HG03457 (cell line): Measurements from ENCODE around the gene METAP1D.
"Not testable (repeated sequence)": the region's sequence is repeated elsewhere in the genome, so short reads cannot be mapped to it uniquely, and the experiment has no call there.

Experiments used
- ATAC-seq: cut with Tn5 transposase; IDR thresholded peaks from one replicate; pipeline ENCODE4 v1.9.1; 2021; ENCODE audit warnings: moderate number of reproducible peaks; ENCODE audit not compliant: unreplicated experiment

The METAP1D gene

GRCh38 chr2:172047566-172048507 is 48.1 kb downstream of the METAP1D start:
- ATAC-seq, result no peak

- ATAC-seq, result no peak
These were observed 49.1 kb downstream of the METAP1D start for GRCh38 chr2:172048508-172049503.

- ATAC-seq, result no peak
These were observed 49.9 kb downstream of the METAP1D start for GRCh38 chr2:172049567-172050120.

- no peak for ATAC-seq
These were observed 50.8 kb downstream of the METAP1D start for GRCh38 chr2:172050479-172051125.

- ATAC-seq, result no peak
These were observed 52.5 kb downstream of the METAP1D start for GRCh38 chr2:172052000-172052983.

GRCh38 chr2:172053486-172053885 is 53.7 kb downstream of the METAP1D start:
- no peak for ATAC-seq

- no peak for ATAC-seq
These were observed 56.5 kb downstream of the METAP1D start for GRCh38 chr2:172056293-172056692.

GRCh38 chr2:172058660-172059059 is 58.9 kb downstream of the METAP1D start:
- no peak for ATAC-seq

GRCh38 chr2:172060118-172060517 is 60.4 kb downstream of the METAP1D start:
- ATAC-seq, result not testable (repeated sequence)

GRCh38 chr2:172062402-172063004 is 62.8 kb downstream of the METAP1D start:
- no peak for ATAC-seq

- no peak for ATAC-seq
These were observed 63.7 kb downstream of the METAP1D start for GRCh38 chr2:172063446-172063845.

GRCh38 chr2:172065111-172065510 is 65.4 kb downstream of the METAP1D start:
- ATAC-seq, result no peak

- ATAC-seq, result no peak
These were observed 66.7 kb downstream of the METAP1D start for GRCh38 chr2:172066394-172066886.

GRCh38 chr2:172067905-172068304 is 68.2 kb downstream of the METAP1D start:
- ATAC-seq, result not testable (repeated sequence)

- no peak for ATAC-seq
These were observed 71.2 kb downstream of the METAP1D start for GRCh38 chr2:172070936-172071335.

GRCh38 chr2:172072303-172072702 is 72.5 kb downstream of the METAP1D start:
- ATAC-seq, result no peak

GRCh38 chr2:172072706-172073105 is 73.0 kb downstream of the METAP1D start:
- no peak for ATAC-seq

GRCh38 chr2:172073518-172073917 is 73.8 kb downstream of the METAP1D start:
- no peak for ATAC-seq

GRCh38 chr2:172074254-172074653 is 74.5 kb downstream of the METAP1D start:
- no peak for ATAC-seq
